Smooth muscle cell (in vitro differentiated cells): ENCODE data around the gene C18orf63. TPM values are rescaled to one million over a fixed set of nuclear protein-coding genes. Genes with fewer than 3 reads are reported as not detected.

ENCODE experiments used
- DNase-seq: peaks from one replicate; lab custom pipeline; 2025; ENCODE audit not compliant: unreplicated experiment; lab: John Stamatoyannopoulos, UW
- H2AFZ ChIP-seq: fragments of 200-600 bp; sonication (generic); 2 replicates; pipeline ENCODE4 v1.6.0; 2016; ENCODE audit warnings: antibody characterized with exemption, low read depth, mild to moderate bottlenecking
- H3F3A ChIP-seq: fragments of 200-600 bp; sonication (generic); 2 replicates; pipeline ENCODE4 v1.6.0; 2017; ENCODE audit warnings: antibody characterized with exemption, low read depth
- H3K27ac ChIP-seq: fragments of 200-600 bp; sonication (generic); 2 replicates; pipeline ENCODE4 v1.5.1; 2016; ENCODE audit warnings: low read depth, mild to moderate bottlenecking
- H3K27me3 ChIP-seq: fragments of 200-600 bp; sonication (generic); 2 replicates; pipeline ENCODE4 v1.6.1; 2016; ENCODE audit warnings: low read depth, mild to moderate bottlenecking
- H3K36me3 ChIP-seq: fragments of 200-600 bp; sonication (generic); 2 replicates; pipeline ENCODE4 v1.5.1; 2016; ENCODE audit warnings: low read depth
- H3K4me1 ChIP-seq: fragments of 200-600 bp; sonication (generic); 2 replicates; pipeline ENCODE4 v1.5.1; 2016; ENCODE audit warnings: low read depth
- H3K4me2 ChIP-seq: fragments of 200-600 bp; sonication (generic); 2 replicates; pipeline ENCODE4 v1.6.0; 2016; ENCODE audit warnings: mild to moderate bottlenecking
- H3K4me3 ChIP-seq: fragments of 200-600 bp; sonication (generic); 2 replicates; pipeline ENCODE4 v1.5.1; 2016; ENCODE audit warnings: mild to moderate bottlenecking
- H3K79me2 ChIP-seq: fragments of 200-600 bp; sonication (generic); 2 replicates; pipeline ENCODE4 v1.6.0; 2016; ENCODE audit warnings: low read depth, mild to moderate bottlenecking
- H3K9ac ChIP-seq: fragments of 200-600 bp; sonication (generic); 2 replicates; pipeline ENCODE4 v1.6.0; 2016; ENCODE audit warnings: low read depth
- H3K9me3 ChIP-seq: fragments of 200-600 bp; sonication (generic); replicated peaks from 2 replicates; pipeline ENCODE4 v1.5.1; 2016; ENCODE audit warnings: low read depth
- H4K20me1 ChIP-seq: fragments of 200-600 bp; sonication (generic); 2 replicates; pipeline ENCODE4 v1.6.0; 2016; ENCODE audit warnings: low read depth
- CTCF ChIP-seq: fragments of 200-600 bp; sonication (generic); IDR thresholded peaks from 2 replicates; pipeline ENCODE4 v1.5.1; 2017; ENCODE audit warnings: borderline replicate concordance, mild to moderate bottlenecking, antibody characterized with exemption; ENCODE audit not compliant: insufficient read depth, poor library complexity, severe bottlenecking
- whole genome bisulfite sequencing: methylation state at CpG from one replicate; pipeline ENCODE4 v1.1.7; 2016; ENCODE audit warnings: low lambda C conversion rate; 5-methylcytosine and 5-hydroxymethylcytosine counted together
- polyA plus RNA-seq: library from polyadenylated mRNA; unstranded; fragments of >200 nt; fragmentation: Nextera tagmentation; extraction: Ambion mirVana; gene quantifications from 2 replicates; pipeline ENCODE4 v1.2.1, GENCODE V29; 2016
- total RNA-seq: library from RNA; depleted of rRNA; stranded (reverse); fragments of >200 nt; gene quantifications from 2 replicates; pipeline ENCODE4 v1.2.3, GENCODE V29; 2014

Gene C18orf63
- total and polyA plus RNA-seq, 2 experiments from 2014 or later: not detected

GRCh38 chr18:74356959-74357358, 41.3 kb downstream of the C18orf63 start:
- WGBS: 90% methylated on average over 1 of the region's 1 CpG
- no peak for DNase-seq
- H3K4me1 ChIP-seq: no peaks in the 10 kb centered on the region
- H3K9ac ChIP-seq: no peak overlapping the region
- no peaks in the 10 kb centered on the region for H3K79me2 ChIP-seq
- no peak overlapping the region for H3K4me2 ChIP-seq
- no peak overlapping the region for H2AFZ ChIP-seq
- no peaks in the 10 kb centered on the region for H4K20me1 ChIP-seq
- no peaks in the 10 kb centered on the region for H3K36me3 ChIP-seq
- no peaks in the 10 kb centered on the region for H3F3A ChIP-seq
- TF ChIP-seq CTCF: no peak
- H3K27ac ChIP-seq: no peak overlapping the region
- no peak overlapping the region for H3K4me3 ChIP-seq
- H3K27me3 ChIP-seq: peaks cover 43% of the 10 kb centered on the region
- no peaks in the 10 kb centered on the region for H3K9me3 ChIP-seq

GRCh38 chr18:74360852-74361655, 45.4 kb downstream of the C18orf63 start:
- no peak overlapping the region for H3K4me2 ChIP-seq
- H3K36me3 ChIP-seq: no peaks in the 10 kb centered on the region
- H3F3A ChIP-seq: no peaks in the 10 kb centered on the region
- no peak overlapping the region for H3K27ac ChIP-seq
- no peaks in the 10 kb centered on the region for H4K20me1 ChIP-seq
- no peaks in the 10 kb centered on the region for H3K79me2 ChIP-seq
- H3K4me3 ChIP-seq: no peak overlapping the region
- H3K27me3 ChIP-seq: peaks cover 17% of the 10 kb centered on the region
- H3K9ac ChIP-seq: no peak overlapping the region
- H2AFZ ChIP-seq: no peak overlapping the region
- no peak for DNase-seq
- H3K9me3 ChIP-seq: no peaks in the 10 kb centered on the region
- no peaks in the 10 kb centered on the region for H3K4me1 ChIP-seq
- TF ChIP-seq CTCF: no peak
- 89% methylated on average over 22 of the region's 22 CpGs for WGBS

GRCh38 chr18:74367905-74368304, 52.3 kb downstream of the C18orf63 start:
- no peaks in the 10 kb centered on the region for H4K20me1 ChIP-seq
- TF ChIP-seq CTCF: no peak
- no peaks in the 10 kb centered on the region for H3K36me3 ChIP-seq
- no peak overlapping the region for H2AFZ ChIP-seq
- H3K9ac ChIP-seq: no peak overlapping the region
- no peaks in the 10 kb centered on the region for H3K27me3 ChIP-seq
- no peak overlapping the region for H3K4me2 ChIP-seq
- H3K79me2 ChIP-seq: no peaks in the 10 kb centered on the region
- DNase-seq: no peak
- no peak overlapping the region for H3K4me3 ChIP-seq
- H3K9me3 ChIP-seq: no peaks in the 10 kb centered on the region
- WGBS: 95% methylated on average over 10 of the region's 10 CpGs
- peaks cover 4% of the 10 kb centered on the region for H3F3A ChIP-seq
- H3K27ac ChIP-seq: no peak overlapping the region
- H3K4me1 ChIP-seq: peaks cover 3% of the 10 kb centered on the region
